Liver (tissue), 9 donors: Measurements from ENCODE around the gene ZCCHC18. TPM values are rescaled to one million over a fixed set of nuclear protein-coding genes. Genes with fewer than 3 reads are reported as not detected.

ENCODE experiments used
- DNase-seq: peaks from one replicate; pipeline ENCODE4 v3.0.0-alpha.2; 2017; ENCODE audit warnings: low spot score
- H3K27ac ChIP-seq, 2 donors: one replicate each; pipeline ENCODE4 v1.7.0; 2013; ENCODE audit warnings: inconsistent platforms in 2 of 2, low read length in 2 of 2, control low read depth in 1 of 2, low read depth in 1 of 2, mild to moderate bottlenecking in 1 of 2
- H3K27me3 ChIP-seq, 4 donors: one replicate each; pipeline versions ENCODE4 v1.6.1 to v1.7.0; 2013; ENCODE audit warnings: low read length in 3 of 4, inconsistent platforms in 1 of 4, mild to moderate bottlenecking in 1 of 4, moderate library complexity in 1 of 4; ENCODE audit not compliant: control insufficient read depth in 4 of 4, insufficient read depth in 4 of 4
- H3K36me3 ChIP-seq, 4 donors: one replicate each; pipeline versions ENCODE4 v1.6.1 to v1.7.0; 2013; ENCODE audit warnings: low read length in 3 of 4, mild to moderate bottlenecking in 3 of 4, low read depth in 1 of 4, moderate library complexity in 1 of 4; ENCODE audit not compliant: control insufficient read depth in 4 of 4, insufficient read depth in 3 of 4
- H3K4me1 ChIP-seq, 4 donors: one replicate each; pipeline versions ENCODE4 v1.6.1 to v1.7.0; 2013; ENCODE audit warnings: low read length in 3 of 4, mild to moderate bottlenecking in 3 of 4, moderate library complexity in 1 of 4; ENCODE audit not compliant: control insufficient read depth in 4 of 4, insufficient read depth in 4 of 4
- H3K4me3 ChIP-seq, 3 donors: one replicate each; pipeline versions ENCODE4 v1.6.1 to v1.7.0; 2013; ENCODE audit warnings: low read length in 3 of 3, control low read depth in 1 of 3, low read depth in 1 of 3, mild to moderate bottlenecking in 1 of 3
- H3K9ac ChIP-seq, 2 donors: one replicate each; pipeline ENCODE4 v1.7.0; 2013; ENCODE audit warnings: low read length in 2 of 2, mild to moderate bottlenecking in 2 of 2, moderate library complexity in 2 of 2, control low read depth in 1 of 2, low read depth in 1 of 2
- H3K9me3 ChIP-seq, 4 donors: one replicate each; pipeline versions ENCODE4 v1.6.1 to v1.7.0; 2013; ENCODE audit warnings: low read length in 3 of 4; ENCODE audit not compliant: control insufficient read depth in 4 of 4
- CTCF ChIP-seq: fragments of 150-350 bp; IDR thresholded peaks from 2 replicates; pipeline ENCODE4 v1.5.1; 2017; ENCODE audit warnings: improper control_type of control experiment, low read depth, low read length; ENCODE audit not compliant: missing input control
- EGR1 ChIP-seq, 2 donors: IDR thresholded peaks; 2 replicates each; pipeline ENCODE4 v1.6.1; 2016 to 2018; ENCODE audit warnings: antibody characterized with exemption in 2 of 2, low read depth in 2 of 2
- FOXA1 ChIP-seq: IDR thresholded peaks from 2 replicates; pipeline ENCODE4 v1.6.1; 2016; ENCODE audit warnings: antibody characterized with exemption
- FOXA2 ChIP-seq: IDR thresholded peaks from 2 replicates; pipeline ENCODE4 v1.6.1; 2016; ENCODE audit warnings: antibody characterized with exemption
- GABPA ChIP-seq, 2 donors: IDR thresholded peaks in 1 of 2; conservative IDR thresholded peaks in 1 of 2; 2 replicates each; pipeline ENCODE4 v1.6.1; 2016; ENCODE audit warnings: antibody characterized with exemption in 2 of 2, mild to moderate bottlenecking in 1 of 2, moderate library complexity in 1 of 2
- HNF4A ChIP-seq, 2 donors: conservative IDR thresholded peaks; 2 replicates each; pipeline ENCODE4 v1.6.1; 2016; ENCODE audit warnings: antibody characterized with exemption in 2 of 2, mild to moderate bottlenecking in 2 of 2
- HNF4G ChIP-seq: IDR thresholded peaks from 2 replicates; pipeline ENCODE4 v1.6.1; 2016; ENCODE audit warnings: antibody characterized with exemption
- JUND ChIP-seq, 2 donors: IDR thresholded peaks; 2 replicates each; pipeline ENCODE4 v1.6.1; 2016; ENCODE audit warnings: antibody characterized with exemption in 2 of 2
- MAX ChIP-seq: IDR thresholded peaks from 2 replicates; pipeline ENCODE4 v1.6.1; 2016; ENCODE audit warnings: antibody characterized with exemption
- NR2F2 ChIP-seq: IDR thresholded peaks from 2 replicates; pipeline ENCODE4 v1.6.1; 2016; ENCODE audit warnings: antibody characterized with exemption
- RAD21 ChIP-seq, 2 donors: IDR thresholded peaks; 2 replicates each; pipeline ENCODE4 v1.6.1; 2016; ENCODE audit warnings: antibody characterized with exemption in 2 of 2, mild to moderate bottlenecking in 2 of 2
- RXRA ChIP-seq, 2 donors: IDR thresholded peaks; 2 replicates each; pipeline ENCODE4 v1.6.1; 2017 to 2018; ENCODE audit warnings: antibody characterized with exemption in 2 of 2, mild to moderate bottlenecking in 1 of 2
- SP1 ChIP-seq: IDR thresholded peaks from 2 replicates; pipeline ENCODE4 v1.6.1; 2018; ENCODE audit warnings: antibody characterized with exemption, mild to moderate bottlenecking
- TAF1 ChIP-seq: conservative IDR thresholded peaks from 2 replicates; pipeline ENCODE4 v1.6.1; 2016; ENCODE audit warnings: antibody characterized with exemption, mild to moderate bottlenecking
- YY1 ChIP-seq: IDR thresholded peaks from 2 replicates; pipeline ENCODE4 v1.6.1; 2016; ENCODE audit warnings: antibody characterized with exemption, mild to moderate bottlenecking
- ZBTB33 ChIP-seq: IDR thresholded peaks from 2 replicates; pipeline ENCODE4 v1.6.1; 2016; ENCODE audit warnings: antibody characterized with exemption
- WGBS: extraction: QIAGEN DNeasy Blood & Tissue Kit; methylation state at CpG from one replicate; pipeline ENCODE4 v1.1.7; 2013; 5-methylcytosine and 5-hydroxymethylcytosine counted together
- polyA plus RNA-seq, 2 donors: library from polyadenylated mRNA; stranded (reverse) in 1 of 2; unstranded in 1 of 2; fragments of 200-250 nt in 1 of 2; fragments of >200 nt in 1 of 2; fragmentation: Nextera tagmentation in 1 of 2; extraction: Ambion mirVana in 1 of 2; gene quantifications; one replicate each; pipeline versions ENCODE4 v1.2.1 to v1.2.3, GENCODE V29; 2013 to 2015
- total RNA-seq, 2 donors: library from RNA; depleted of rRNA; stranded (reverse); fragments of >200 nt; gene quantifications; one replicate each; pipeline ENCODE4 v1.2.3, GENCODE V29; 2014
- TF ChIP-seq, protein P1 (sequence below): IDR thresholded peaks from 2 replicates; pipeline ENCODE4 v1.6.1; 2016; ENCODE audit warnings: antibody characterized with exemption, mild to moderate bottlenecking
- TF ChIP-seq, protein P2 (sequence below): IDR thresholded peaks from 2 replicates; pipeline ENCODE4 v1.6.1; 2016; ENCODE audit warnings: antibody characterized with exemption
- donor health status: healthy.
- donor health status: healthy.
- donor health status: healthy.
- donor health status: healthy.
- donor health status: healthy.

Gene ZCCHC18
- total and polyA plus RNA-seq, 4 donors = 0.05 to 0.25 (median 0.09) TPM; not detected in 1

DNA sequence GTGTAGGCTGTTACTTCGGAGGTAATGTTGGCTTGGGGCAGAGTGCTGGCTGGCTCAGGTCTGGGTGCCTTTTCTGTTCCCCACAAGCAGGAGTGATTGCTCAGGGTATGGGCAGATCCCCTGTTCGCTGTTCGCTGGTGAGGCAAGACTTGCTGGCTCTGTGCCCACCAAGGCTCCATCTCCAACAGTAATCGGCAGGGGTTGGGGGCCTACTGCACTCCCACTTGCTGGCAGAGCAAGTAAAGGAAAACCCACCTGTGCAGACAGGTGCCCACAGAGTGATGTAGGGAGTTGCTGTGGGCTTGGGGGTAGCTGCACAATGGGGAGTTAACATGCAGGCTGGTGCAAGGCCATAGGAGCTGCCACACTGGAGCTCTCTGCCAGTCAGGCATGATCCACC lies 28.3 kb upstream of the ZCCHC18 start:
- no peaks in the 10 kb centered on the region for H3K27me3 ChIP-seq
- no peak for DNase-seq
- 73% methylated on average over 4 of the region's 4 CpGs for WGBS
- no peaks in the 10 kb centered on the region for H3K36me3 ChIP-seq
- H3K4me3 ChIP-seq = no peak overlapping the region
- no peaks in the 10 kb centered on the region for H3K9me3 ChIP-seq
- TF ChIP-seq ZBTB33 = no peak
- TF ChIP-seq, protein P1, sequence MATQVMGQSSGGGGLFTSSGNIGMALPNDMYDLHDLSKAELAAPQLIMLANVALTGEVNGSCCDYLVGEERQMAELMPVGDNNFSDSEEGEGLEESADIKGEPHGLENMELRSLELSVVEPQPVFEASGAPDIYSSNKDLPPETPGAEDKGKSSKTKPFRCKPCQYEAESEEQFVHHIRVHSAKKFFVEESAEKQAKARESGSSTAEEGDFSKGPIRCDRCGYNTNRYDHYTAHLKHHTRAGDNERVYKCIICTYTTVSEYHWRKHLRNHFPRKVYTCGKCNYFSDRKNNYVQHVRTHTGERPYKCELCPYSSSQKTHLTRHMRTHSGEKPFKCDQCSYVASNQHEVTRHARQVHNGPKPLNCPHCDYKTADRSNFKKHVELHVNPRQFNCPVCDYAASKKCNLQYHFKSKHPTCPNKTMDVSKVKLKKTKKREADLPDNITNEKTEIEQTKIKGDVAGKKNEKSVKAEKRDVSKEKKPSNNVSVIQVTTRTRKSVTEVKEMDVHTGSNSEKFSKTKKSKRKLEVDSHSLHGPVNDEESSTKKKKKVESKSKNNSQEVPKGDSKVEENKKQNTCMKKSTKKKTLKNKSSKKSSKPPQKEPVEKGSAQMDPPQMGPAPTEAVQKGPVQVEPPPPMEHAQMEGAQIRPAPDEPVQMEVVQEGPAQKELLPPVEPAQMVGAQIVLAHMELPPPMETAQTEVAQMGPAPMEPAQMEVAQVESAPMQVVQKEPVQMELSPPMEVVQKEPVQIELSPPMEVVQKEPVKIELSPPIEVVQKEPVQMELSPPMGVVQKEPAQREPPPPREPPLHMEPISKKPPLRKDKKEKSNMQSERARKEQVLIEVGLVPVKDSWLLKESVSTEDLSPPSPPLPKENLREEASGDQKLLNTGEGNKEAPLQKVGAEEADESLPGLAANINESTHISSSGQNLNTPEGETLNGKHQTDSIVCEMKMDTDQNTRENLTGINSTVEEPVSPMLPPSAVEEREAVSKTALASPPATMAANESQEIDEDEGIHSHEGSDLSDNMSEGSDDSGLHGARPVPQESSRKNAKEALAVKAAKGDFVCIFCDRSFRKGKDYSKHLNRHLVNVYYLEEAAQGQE = no peak
- no peak for TF ChIP-seq FOXA2
- no peak for TF ChIP-seq HNF4G
- TF ChIP-seq JUND (IDR thresholded peaks at IDR 0.05) = no peak
- no peak for TF ChIP-seq SP1
- TF ChIP-seq GABPA (IDR thresholded peaks at IDR 0.05 in 1 of 2, conservative IDR thresholded peaks at IDR 0.05 in 1 of 2) = no peak
- no peak for TF ChIP-seq EGR1 (IDR thresholded peaks at IDR 0.05; ENCODE audit: low read depth in 2 of 2)
- TF ChIP-seq YY1 = no peak
- TF ChIP-seq, protein P2, sequence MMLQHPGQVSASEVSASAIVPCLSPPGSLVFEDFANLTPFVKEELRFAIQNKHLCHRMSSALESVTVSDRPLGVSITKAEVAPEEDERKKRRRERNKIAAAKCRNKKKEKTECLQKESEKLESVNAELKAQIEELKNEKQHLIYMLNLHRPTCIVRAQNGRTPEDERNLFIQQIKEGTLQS = no peak
- TF ChIP-seq HNF4A (conservative IDR thresholded peaks at IDR 0.05) = no peak
- TF ChIP-seq RAD21 (IDR thresholded peaks at IDR 0.05) = no peak
- no peak for TF ChIP-seq CTCF
- TF ChIP-seq RXRA (IDR thresholded peaks at IDR 0.05) = no peak
- TF ChIP-seq NR2F2 = no peak
- no peak for TF ChIP-seq MAX
- no peak for TF ChIP-seq TAF1
- TF ChIP-seq FOXA1 = no peak
- no peak overlapping the region for H3K27ac ChIP-seq
- H3K4me1 ChIP-seq = no peaks in the 10 kb centered on the region
- no peak overlapping the region for H3K9ac ChIP-seq
